Measurements from ENCODE around the gene TMTC2.

Gene TMTC2

GRCh38 chr12:82866227-82866775 lies 179.6 kb downstream of the TMTC2 start:
- POLR2A ChIA-PET (ENCODE audit: low non-redundant PET): no interaction called here
- no peak for DNase-seq (ENCODE audit: low spot score)
- no peak overlapping the region for H3K27ac ChIP-seq
- CTCF ChIA-PET: no interaction called here
- TF ChIP-seq CTCF (conservative IDR thresholded peaks at IDR 0.05; ENCODE audit: low read depth): no peak

GRCh38 chr12:82866946-82867345 lies 180.2 kb downstream of the TMTC2 start:
- POLR2A ChIA-PET (ENCODE audit: low non-redundant PET): no interaction called here
- CTCF ChIA-PET: no interaction called here
- DNase-seq (ENCODE audit: low spot score): no peak
- no peak overlapping the region for H3K27ac ChIP-seq
- TF ChIP-seq CTCF (conservative IDR thresholded peaks at IDR 0.05; ENCODE audit: low read depth): no peak

- ChIA-PET CTCF (interaction anchor here (0.6 kb wide), 1 partner anchor 1084 kb away, joined by 3 read pairs; no protein-coding TSS in a partner anchor), POLR2A (ENCODE audit: low non-redundant PET) (no interaction called here)
- DNase-seq (ENCODE audit: low spot score): no peak
- H3K27ac ChIP-seq: no peak overlapping the region
- no peak for TF ChIP-seq CTCF (conservative IDR thresholded peaks at IDR 0.05; ENCODE audit: low read depth)
These were observed 181.2 kb downstream of the TMTC2 start for GRCh38 chr12:82867762-82868500.

- CTCF ChIA-PET: interaction anchor here (0.7 kb wide), 1 partner anchor 431 kb away, joined by 3 read pairs; no protein-coding TSS in a partner anchor
- POLR2A ChIA-PET (ENCODE audit: low non-redundant PET): no interaction called here
- DNase-seq (ENCODE audit: low spot score): no peak
- no peak for TF ChIP-seq CTCF (conservative IDR thresholded peaks at IDR 0.05; ENCODE audit: low read depth)
- H3K27ac ChIP-seq: no peak overlapping the region
These were observed 184.2 kb downstream of the TMTC2 start for GRCh38 chr12:82870771-82871377.

- no peak for TF ChIP-seq CTCF (conservative IDR thresholded peaks at IDR 0.05; ENCODE audit: low read depth)
- CTCF ChIA-PET: no interaction called here
- H3K27ac ChIP-seq: no peak overlapping the region
- POLR2A ChIA-PET (ENCODE audit: low non-redundant PET): no interaction called here
- no peak for DNase-seq (ENCODE audit: low spot score)
These were observed 185.4 kb downstream of the TMTC2 start for GRCh38 chr12:82872088-82872487.

- CTCF ChIA-PET: interaction anchor here (0.7 kb wide), 1 partner anchor 1522 kb away, joined by 7 read pairs; no protein-coding TSS in a partner anchor
- DNase-seq (ENCODE audit: low spot score): no peak
These were observed 186.6 kb downstream of the TMTC2 start for GRCh38 chr12:82873309-82873708.

More at GRCh38 chr12:82873309-82873708, 186.6 kb downstream of the TMTC2 start:
- POLR2A ChIA-PET (ENCODE audit: low non-redundant PET): no interaction called here
- no peak overlapping the region for H3K27ac ChIP-seq
- no peak for TF ChIP-seq CTCF (conservative IDR thresholded peaks at IDR 0.05; ENCODE audit: low read depth)

Measured in RWPE1 (cell line).